NCI-H187 treated with DMSO at 0.1 percent for 48 hours (cell line): ENCODE measurements around the gene RNF31.

Experiments
- DNase-seq: peaks from one replicate; lab custom pipeline; 2025; lab: John Stamatoyannopoulos, UW

The RNF31 gene

GRCh38 chr14:24159777-24160498 is 12.6 kb downstream of the RNF31 start:
- no peak for DNase-seq

DNA sequence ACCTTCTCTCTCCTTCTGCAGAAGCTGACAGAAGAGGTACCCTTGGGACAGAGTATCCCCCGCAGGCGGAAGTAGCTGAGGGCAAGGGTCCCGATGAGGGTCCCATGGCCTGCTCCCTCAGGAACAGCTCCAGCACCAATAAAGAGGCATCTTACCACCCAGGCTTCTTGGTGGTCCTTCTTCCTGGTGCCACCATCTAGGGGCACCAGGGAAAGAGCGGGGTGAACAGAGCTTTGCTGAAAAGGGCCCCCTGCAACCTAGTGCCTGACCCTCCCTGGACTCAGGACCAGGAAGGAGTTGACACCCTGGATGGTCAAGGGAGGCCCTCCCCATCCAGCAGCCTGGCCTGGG is 13.2 kb downstream of the RNF31 start:
- DNase-seq = no peak

GRCh38 chr14:24160850-24161804 is 13.8 kb downstream of the RNF31 start, which contains the start of gene IRF9:
Gene IRF9 (plus strand): TSS chr14:24161265. CDS start chr14:24162145, 880 bp downstream.
- DNase-seq = peak; percentile 74

- DNase-seq = no peak
Observed at GRCh38 chr14:24162093-24162492, 14.8 kb downstream of the RNF31 start.

GRCh38 chr14:24164518-24164991 is 17.3 kb downstream of the RNF31 start:
- no peak for DNase-seq

- DNase-seq = no peak
Observed at GRCh38 chr14:24165785-24166184, 18.5 kb downstream of the RNF31 start.

GRCh38 chr14:24167469-24168114 is 20.3 kb downstream of the RNF31 start:
- no peak for DNase-seq

- DNase-seq = peak; percentile 97
Observed at GRCh38 chr14:24171422-24172260, 24.3 kb downstream of the RNF31 start, which contains the start of gene REC8. Gene REC8 (plus strand): TSS chr14:24172080. CDS start chr14:24172553, 473 bp downstream.

- no peak for DNase-seq
Observed at GRCh38 chr14:24172261-24172860, 25.1 kb downstream of the RNF31 start.

- DNase-seq = no peak
Observed at GRCh38 chr14:24172871-24173281, 25.6 kb downstream of the RNF31 start.

GRCh38 chr14:24176599-24176998 is 29.3 kb downstream of the RNF31 start:
- DNase-seq = no peak

DNA sequence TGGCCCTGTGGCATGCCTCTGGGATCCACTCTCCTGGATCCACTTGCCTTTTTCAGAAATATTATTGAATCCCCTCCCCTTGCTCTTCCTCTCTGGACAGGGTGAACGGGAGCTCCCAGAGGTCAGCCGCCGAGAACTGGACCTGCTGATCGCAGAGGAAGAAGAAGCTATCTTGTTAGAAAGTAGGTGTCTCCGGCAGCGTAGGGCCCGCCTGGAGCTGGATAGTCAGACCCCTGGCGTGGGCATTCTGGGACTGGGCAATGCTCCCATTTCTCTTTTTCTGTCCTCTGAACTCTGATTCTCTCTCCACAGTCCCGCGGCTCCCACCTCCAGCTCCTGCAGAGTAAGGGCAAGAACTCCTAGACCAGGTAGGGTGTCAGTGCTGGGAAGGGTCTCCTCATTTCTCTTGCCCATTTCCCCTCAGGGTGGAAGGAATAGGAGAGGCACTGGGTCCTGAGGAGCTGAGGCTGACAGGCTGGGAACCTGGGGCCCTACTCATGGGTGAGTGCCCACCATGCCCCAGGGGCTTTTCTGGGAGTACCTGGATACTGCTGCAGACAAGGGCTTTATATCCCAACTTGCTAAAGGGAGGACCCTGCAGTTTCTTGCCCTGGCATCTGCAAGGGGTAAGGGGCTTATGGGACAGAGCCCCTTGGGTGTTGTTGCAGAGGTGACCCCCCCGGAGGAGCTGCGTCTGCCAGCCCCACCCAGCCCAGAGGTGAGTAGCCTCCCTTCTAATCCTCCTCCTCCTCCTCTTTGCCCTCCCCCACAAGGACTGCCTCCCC is 29.9 kb downstream of the RNF31 start:
- DNase-seq = no peak

DNA sequence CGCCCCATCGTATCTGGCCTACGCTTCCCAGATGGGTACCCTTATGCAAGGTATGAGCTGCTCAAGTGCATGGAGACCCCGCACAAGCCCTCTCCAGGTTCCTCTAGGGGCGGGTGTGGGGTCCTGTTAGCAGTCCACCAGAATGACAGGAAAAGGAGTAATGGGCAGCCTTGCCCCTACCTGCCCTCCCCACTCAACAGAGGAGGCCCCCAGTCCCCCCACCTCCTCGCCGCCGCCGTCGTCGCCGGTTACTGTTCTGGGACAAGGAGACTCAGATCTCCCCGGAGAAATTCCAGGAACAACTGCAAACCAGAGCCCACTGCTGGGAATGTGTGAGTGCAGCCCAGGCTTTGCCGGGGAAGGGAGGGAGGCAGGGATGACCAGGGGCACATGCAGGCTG is 30.6 kb downstream of the RNF31 start:
- no peak for DNase-seq

- DNase-seq = no peak
Observed at GRCh38 chr14:24178399-24179178, 31.3 kb downstream of the RNF31 start.

- no peak for DNase-seq
Observed at GRCh38 chr14:24179294-24179960, 32.1 kb downstream of the RNF31 start.

DNA sequence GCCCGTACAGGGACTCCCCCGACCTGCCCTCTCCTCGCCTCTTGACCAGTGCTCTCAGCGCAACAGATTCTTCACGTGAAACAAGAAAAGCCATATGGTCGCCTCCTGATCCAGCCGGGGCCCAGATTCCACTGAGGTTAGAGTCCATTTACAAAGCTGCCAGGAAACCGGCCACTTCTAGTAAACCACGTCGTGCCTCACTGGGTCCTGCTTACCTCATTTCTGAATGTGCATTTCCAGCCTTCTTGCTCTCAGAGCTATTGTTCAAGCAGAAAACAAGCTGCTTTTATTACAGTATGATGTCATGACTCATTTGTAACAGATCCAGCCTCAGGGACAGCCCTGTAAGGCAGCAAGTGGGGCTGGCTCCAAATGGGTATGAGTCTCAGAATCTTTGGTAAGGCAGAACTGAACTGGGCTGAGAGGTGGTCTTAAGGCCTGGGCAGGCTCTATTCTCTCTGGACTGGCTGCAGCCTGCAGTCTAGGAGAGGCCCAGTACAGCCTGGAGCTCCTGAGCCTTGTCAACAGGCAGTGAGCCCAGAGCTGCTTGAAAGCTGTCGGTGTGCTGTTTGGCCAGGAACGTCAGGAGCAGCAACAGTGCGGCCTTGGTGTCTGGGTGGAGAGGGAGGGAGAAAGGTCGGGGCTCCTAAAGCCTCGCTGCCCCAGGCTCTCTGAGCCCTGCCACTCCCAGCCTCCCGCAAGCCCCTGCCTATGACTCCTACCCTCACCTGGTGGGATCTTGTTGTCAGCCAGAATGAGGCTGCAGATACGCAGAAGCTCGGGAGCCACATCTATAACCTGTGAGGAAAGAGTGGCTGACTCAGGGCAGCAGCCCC is 32.9 kb downstream of the RNF31 start:
- no peak for DNase-seq

DNA sequence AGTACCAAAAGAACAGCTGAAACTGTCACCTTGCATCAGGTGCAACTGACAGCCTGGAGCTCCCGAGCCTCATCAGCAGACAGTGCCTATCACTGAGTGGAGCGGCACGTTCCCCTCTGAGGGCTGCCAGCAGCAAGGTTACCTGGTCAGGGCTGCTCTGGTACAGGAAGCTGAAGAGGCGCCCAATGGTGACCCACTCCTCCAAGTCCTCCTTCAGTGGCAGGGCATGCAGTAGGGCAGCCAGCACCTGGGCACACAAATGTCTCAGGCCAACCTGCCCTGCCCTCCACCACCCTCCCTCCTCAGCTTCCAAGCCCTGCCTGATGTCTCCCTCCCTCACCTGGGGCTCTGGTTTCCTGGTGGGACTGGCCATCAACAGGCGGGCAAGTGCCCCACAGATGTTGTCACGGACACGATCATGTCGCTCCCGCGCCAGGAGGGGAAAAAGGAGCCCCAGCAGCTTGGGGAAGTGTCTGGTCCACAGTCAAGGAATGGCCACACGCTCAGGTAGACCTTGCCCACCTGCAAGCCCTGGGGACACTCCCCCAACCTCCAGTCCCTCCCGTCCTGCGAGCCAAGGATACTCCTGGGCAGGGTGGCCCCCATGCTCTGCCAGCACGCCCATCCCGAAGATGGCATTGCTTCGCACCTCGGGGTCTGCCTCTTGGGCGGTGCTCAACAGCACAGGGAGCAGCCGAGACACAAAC is 34.2 kb downstream of the RNF31 start:
- DNase-seq = no peak
